ENCODE results near the gene COL18A1. TPM values are rescaled to one million over a fixed set of nuclear protein-coding genes. Genes with fewer than 3 reads are reported as not detected.

The COL18A1 gene
- total RNA-seq, 1 experiment from 2014 or later: 676 TPM

DNA sequence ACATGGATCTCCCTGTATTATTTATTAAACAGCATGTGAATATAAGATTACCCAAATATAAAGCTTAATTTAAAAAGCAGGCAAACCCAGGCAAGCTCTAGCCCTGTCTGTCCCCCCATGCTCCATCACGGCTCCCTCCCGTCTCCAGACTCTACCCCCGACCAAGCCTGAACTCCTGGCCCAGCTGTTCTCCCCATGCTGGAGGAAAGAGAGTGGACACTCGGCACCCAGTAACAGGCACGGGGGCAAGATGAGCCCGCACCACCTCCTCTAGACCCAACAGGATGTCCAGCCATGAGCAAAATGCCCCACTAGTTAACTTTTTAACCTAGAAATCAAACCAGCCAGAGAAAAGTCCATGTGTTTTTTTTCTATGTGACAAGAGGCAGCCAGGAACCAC is 118.0 kb downstream of the COL18A1 start:
- DNase-seq (ENCODE audit: low read depth, low spot score) (no peak), ATAC-seq (peak; percentile 31; the same call in 1 of the 2 replicates)
- H3K27me3 ChIP-seq (ENCODE audit: control insufficient read depth, insufficient read depth, low read length): no peaks in the 10 kb centered on the region
- no peaks in the 10 kb centered on the region for H3K4me1 ChIP-seq (ENCODE audit: control insufficient read depth, insufficient read depth, low read length)
- peaks cover 14% of the 10 kb centered on the region for H3K9me3 ChIP-seq (ENCODE audit: control insufficient read depth, insufficient read depth, low read depth, low read length)
- TF ChIP-seq, protein P1, sequence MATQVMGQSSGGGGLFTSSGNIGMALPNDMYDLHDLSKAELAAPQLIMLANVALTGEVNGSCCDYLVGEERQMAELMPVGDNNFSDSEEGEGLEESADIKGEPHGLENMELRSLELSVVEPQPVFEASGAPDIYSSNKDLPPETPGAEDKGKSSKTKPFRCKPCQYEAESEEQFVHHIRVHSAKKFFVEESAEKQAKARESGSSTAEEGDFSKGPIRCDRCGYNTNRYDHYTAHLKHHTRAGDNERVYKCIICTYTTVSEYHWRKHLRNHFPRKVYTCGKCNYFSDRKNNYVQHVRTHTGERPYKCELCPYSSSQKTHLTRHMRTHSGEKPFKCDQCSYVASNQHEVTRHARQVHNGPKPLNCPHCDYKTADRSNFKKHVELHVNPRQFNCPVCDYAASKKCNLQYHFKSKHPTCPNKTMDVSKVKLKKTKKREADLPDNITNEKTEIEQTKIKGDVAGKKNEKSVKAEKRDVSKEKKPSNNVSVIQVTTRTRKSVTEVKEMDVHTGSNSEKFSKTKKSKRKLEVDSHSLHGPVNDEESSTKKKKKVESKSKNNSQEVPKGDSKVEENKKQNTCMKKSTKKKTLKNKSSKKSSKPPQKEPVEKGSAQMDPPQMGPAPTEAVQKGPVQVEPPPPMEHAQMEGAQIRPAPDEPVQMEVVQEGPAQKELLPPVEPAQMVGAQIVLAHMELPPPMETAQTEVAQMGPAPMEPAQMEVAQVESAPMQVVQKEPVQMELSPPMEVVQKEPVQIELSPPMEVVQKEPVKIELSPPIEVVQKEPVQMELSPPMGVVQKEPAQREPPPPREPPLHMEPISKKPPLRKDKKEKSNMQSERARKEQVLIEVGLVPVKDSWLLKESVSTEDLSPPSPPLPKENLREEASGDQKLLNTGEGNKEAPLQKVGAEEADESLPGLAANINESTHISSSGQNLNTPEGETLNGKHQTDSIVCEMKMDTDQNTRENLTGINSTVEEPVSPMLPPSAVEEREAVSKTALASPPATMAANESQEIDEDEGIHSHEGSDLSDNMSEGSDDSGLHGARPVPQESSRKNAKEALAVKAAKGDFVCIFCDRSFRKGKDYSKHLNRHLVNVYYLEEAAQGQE (IDR thresholded peaks at IDR 0.05; ENCODE audit: insufficient read depth in 1 of 2, low read depth in 2 of 2, low read length in 1 of 2): no peak
- TF ChIP-seq SIN3A (IDR thresholded peaks at IDR 0.05; ENCODE audit: borderline replicate concordance, insufficient read depth, low read depth, low read length): no peak
- TF ChIP-seq, protein P2, sequence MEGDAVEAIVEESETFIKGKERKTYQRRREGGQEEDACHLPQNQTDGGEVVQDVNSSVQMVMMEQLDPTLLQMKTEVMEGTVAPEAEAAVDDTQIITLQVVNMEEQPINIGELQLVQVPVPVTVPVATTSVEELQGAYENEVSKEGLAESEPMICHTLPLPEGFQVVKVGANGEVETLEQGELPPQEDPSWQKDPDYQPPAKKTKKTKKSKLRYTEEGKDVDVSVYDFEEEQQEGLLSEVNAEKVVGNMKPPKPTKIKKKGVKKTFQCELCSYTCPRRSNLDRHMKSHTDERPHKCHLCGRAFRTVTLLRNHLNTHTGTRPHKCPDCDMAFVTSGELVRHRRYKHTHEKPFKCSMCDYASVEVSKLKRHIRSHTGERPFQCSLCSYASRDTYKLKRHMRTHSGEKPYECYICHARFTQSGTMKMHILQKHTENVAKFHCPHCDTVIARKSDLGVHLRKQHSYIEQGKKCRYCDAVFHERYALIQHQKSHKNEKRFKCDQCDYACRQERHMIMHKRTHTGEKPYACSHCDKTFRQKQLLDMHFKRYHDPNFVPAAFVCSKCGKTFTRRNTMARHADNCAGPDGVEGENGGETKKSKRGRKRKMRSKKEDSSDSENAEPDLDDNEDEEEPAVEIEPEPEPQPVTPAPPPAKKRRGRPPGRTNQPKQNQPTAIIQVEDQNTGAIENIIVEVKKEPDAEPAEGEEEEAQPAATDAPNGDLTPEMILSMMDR (IDR thresholded peaks at IDR 0.05): no peak
- no peak for TF ChIP-seq POLR2AphosphoS5 (IDR thresholded peaks at IDR 0.05; ENCODE audit: low read depth, low read length)
- no peak for TF ChIP-seq TCF7L2 (IDR thresholded peaks at IDR 0.05; ENCODE audit: low read depth, low read length)
- in situ Hi-C loops (cut with HindIII; ENCODE audit: low pct_unique_long_range_greater_than_20kb, low sequenced_read_pairs) (no loop called here), intact Hi-C loops (cut with micrococcal nuclease; ENCODE audit: unreplicated experiment) (no loop called here)
- ChIA-PET CTCF (no interaction called here), POLR2A (no interaction called here)
- no peak overlapping the region for H3K27ac ChIP-seq (ENCODE audit: low read length)
- H3K36me3 ChIP-seq (ENCODE audit: control insufficient read depth, insufficient read depth, low read length): no peaks in the 10 kb centered on the region
- no TSS peak for BruUV-seq (replicated peaks)
- H3K4me3 ChIP-seq (ENCODE audit: low read depth in 2 of 2, low read length in 2 of 2): no peak overlapping the region

DNA sequence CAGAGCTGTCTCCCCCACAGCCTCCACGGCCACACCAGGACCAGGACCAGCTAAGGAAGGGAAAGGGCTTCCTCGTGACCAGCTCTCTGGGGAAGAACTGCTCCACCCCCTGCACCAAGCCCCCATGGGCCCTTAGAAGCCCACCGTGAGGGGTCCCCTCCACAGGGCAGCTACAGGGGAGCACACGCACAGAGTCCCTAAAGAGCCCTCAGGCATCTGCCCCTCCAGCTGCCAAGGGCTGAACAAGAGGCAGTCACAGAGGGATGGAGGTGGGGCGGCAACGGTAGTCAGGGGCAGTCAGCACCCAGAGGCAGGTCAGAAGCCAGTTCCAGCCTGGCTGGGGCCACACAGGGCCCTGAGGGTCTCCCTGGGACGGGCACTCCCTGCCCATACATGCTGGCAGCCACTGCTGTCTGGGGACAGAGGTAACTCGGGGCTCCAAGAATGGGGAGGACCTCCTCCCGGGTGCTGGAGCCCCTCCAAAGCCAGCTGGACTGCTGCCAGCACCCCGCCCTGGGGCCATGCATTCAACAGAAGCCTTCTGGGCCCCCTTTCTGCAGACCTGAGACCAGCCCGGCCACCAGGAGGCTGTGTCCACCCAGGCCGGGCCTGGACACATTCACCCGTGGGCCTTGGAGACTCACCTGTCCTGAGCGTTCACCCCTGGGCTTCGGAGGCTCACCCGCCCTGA is 118.6 kb downstream of the COL18A1 start:
- ATAC-seq (peak; percentile 63), DNase-seq (ENCODE audit: low read depth, low spot score) (no peak)
- intact Hi-C loops (cut with micrococcal nuclease; ENCODE audit: unreplicated experiment) (no loop called here), in situ Hi-C loops (cut with HindIII; ENCODE audit: low pct_unique_long_range_greater_than_20kb, low sequenced_read_pairs) (no loop called here)
- Histone ChIP-seq H3K27me3 (ENCODE audit: control insufficient read depth, insufficient read depth, low read length) (no peaks in the 10 kb centered on the region), H3K4me3 (ENCODE audit: low read depth in 2 of 2, low read length in 2 of 2) (no peak overlapping the region), H3K36me3 (ENCODE audit: control insufficient read depth, insufficient read depth, low read length) (no peaks in the 10 kb centered on the region), H3K4me1 (ENCODE audit: control insufficient read depth, insufficient read depth, low read length) (no peaks in the 10 kb centered on the region), H3K9me3 (ENCODE audit: control insufficient read depth, insufficient read depth, low read depth, low read length) (peaks cover 14% of the 10 kb centered on the region), H3K27ac (ENCODE audit: low read length) (no peak overlapping the region)
- TF ChIP-seq SIN3A (IDR thresholded peaks at IDR 0.05; ENCODE audit: borderline replicate concordance, insufficient read depth, low read depth, low read length): no peak
- TF ChIP-seq, protein P2 (IDR thresholded peaks at IDR 0.05): no peak
- no TSS peak for BruUV-seq (replicated peaks)
- POLR2A ChIA-PET: no interaction called here
- CTCF ChIA-PET: no interaction called here

Measured in Panc1 (cell line).